ENCODE results near the gene PTPN22. TPM values are rescaled to one million over a fixed set of nuclear protein-coding genes. Genes with fewer than 3 reads are reported as not detected.

The PTPN22 gene
- polyA plus RNA-seq, 3 donors = 9.7 to 43.7 (median 29.7) TPM

GRCh38 chr1:113895961-113896360 lies 24.4 kb upstream of the PTPN22 start:
- no peak for DNase-seq
- Histone ChIP-seq H3K27ac (ENCODE audit: low read depth in 1 of 2, low read length in 2 of 2) (no peak overlapping the region), H2AFZ (ENCODE audit: insufficient read depth, low read depth, low read length, poor library complexity, severe bottlenecking) (no peak overlapping the region), H4K20me1 (ENCODE audit: insufficient read depth, low read length) (no peaks in the 10 kb centered on the region), H3K79me2 (ENCODE audit: insufficient read depth, low read length) (peaks cover 37% of the 10 kb centered on the region), H3K4me3 (replicated peaks in 1 of 3; ENCODE audit: low read depth in 2 of 3, low read length in 3 of 3) (no peak overlapping the region), H3K9ac (ENCODE audit: insufficient read depth, low read length, poor library complexity, severe bottlenecking) (no peak overlapping the region), H3K36me3 (replicated peaks in 1 of 2; ENCODE audit: control insufficient read depth in 1 of 2, insufficient read depth in 2 of 2, low read length in 2 of 2) (peaks cover 49 to 69% of the 10 kb centered on the region in 2 donors), H3K27me3 (ENCODE audit: control insufficient read depth in 2 of 2, insufficient read depth in 2 of 2, low read length in 2 of 2) (no peaks in the 10 kb centered on the region), H3K4me1 (ENCODE audit: control insufficient read depth in 1 of 2, insufficient read depth in 2 of 2, low read length in 2 of 2) (peaks cover 7 to 14% of the 10 kb centered on the region in 2 donors), H3K9me3 (replicated peaks in 1 of 2; ENCODE audit: control insufficient read depth in 1 of 2, insufficient read depth in 1 of 2, low read length in 2 of 2) (no peaks in the 10 kb centered on the region), H3K4me2 (replicated peaks; ENCODE audit: extremely low read depth, low read length, poor library complexity, severe bottlenecking) (no peak overlapping the region)
- Mint-ChIP-seq H3K36me3 (peaks cover 66 to 79% of the 10 kb centered on the region in 2 donors), H3K27ac (peak overlapping the region in 1 of 7 donors; percentile 44), H3K27me3 (ENCODE audit: low read depth in 3 of 3) (peaks cover 0 to 2% (median 0%) of the 10 kb centered on the region in 3 donors), H3K4me3 (no peak overlapping the region), H3K9me3 (no peaks in the 10 kb centered on the region), H3K4me1 (peaks cover 23% of the 10 kb centered on the region)
- no peak for TF ChIP-seq CTCF (IDR thresholded peaks at IDR 0.05)
- intact Hi-C loops (cut with micrococcal nuclease) = no loop called here
- WGBS (ENCODE audit: insufficient coverage) = 97% methylated on average over 3 of the region's 8 CpGs

DNA sequence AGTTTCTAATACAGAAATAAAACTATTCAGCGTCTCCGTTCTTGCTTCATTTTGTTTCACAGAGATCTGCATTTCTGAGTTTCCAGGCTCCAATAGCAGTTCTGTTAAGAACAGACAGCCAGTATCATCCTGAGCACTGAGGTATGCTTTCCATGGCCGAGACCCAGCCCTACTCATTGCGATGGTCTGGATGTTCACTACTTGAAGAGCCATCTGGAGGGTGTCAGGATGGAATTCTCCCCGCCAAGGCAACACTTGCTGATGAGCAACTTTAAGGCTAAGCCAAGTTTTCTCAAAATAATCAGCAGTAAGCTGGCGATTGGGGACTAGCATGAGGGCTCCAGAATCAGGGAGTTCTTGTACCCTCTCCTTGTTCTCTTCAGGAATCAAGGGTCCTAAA lies 23.6 kb upstream of the PTPN22 start:
- DNase-seq = no peak
- no peak overlapping the region for H3K4me3 Mint-ChIP-seq
- H3K27ac Mint-ChIP-seq = no peak overlapping the region
- no peaks in the 10 kb centered on the region for H3K9me3 Mint-ChIP-seq
- Histone ChIP-seq H3K9me3 (replicated peaks in 1 of 2; ENCODE audit: control insufficient read depth in 1 of 2, insufficient read depth in 1 of 2, low read length in 2 of 2) (no peaks in the 10 kb centered on the region), H3K4me1 (ENCODE audit: control insufficient read depth in 1 of 2, insufficient read depth in 2 of 2, low read length in 2 of 2) (peaks cover 7 to 13% of the 10 kb centered on the region in 2 donors), H2AFZ (ENCODE audit: insufficient read depth, low read depth, low read length, poor library complexity, severe bottlenecking) (no peak overlapping the region), H3K9ac (ENCODE audit: insufficient read depth, low read length, poor library complexity, severe bottlenecking) (no peak overlapping the region), H3K4me2 (replicated peaks; ENCODE audit: extremely low read depth, low read length, poor library complexity, severe bottlenecking) (no peak overlapping the region), H3K36me3 (replicated peaks in 1 of 2; ENCODE audit: control insufficient read depth in 1 of 2, insufficient read depth in 2 of 2, low read length in 2 of 2) (peaks cover 43 to 61% of the 10 kb centered on the region in 2 donors), H3K27me3 (ENCODE audit: control insufficient read depth in 2 of 2, insufficient read depth in 2 of 2, low read length in 2 of 2) (no peaks in the 10 kb centered on the region), H3K27ac (ENCODE audit: low read depth in 1 of 2, low read length in 2 of 2) (no peak overlapping the region), H3K4me3 (replicated peaks in 1 of 3; ENCODE audit: low read depth in 2 of 3, low read length in 3 of 3) (no peak overlapping the region), H3K79me2 (ENCODE audit: insufficient read depth, low read length) (peaks cover 29% of the 10 kb centered on the region), H4K20me1 (ENCODE audit: insufficient read depth, low read length) (no peaks in the 10 kb centered on the region)
- 100% methylated on average over 4 of the region's 6 CpGs for WGBS (ENCODE audit: insufficient coverage)
- intact Hi-C loops (cut with micrococcal nuclease) = no loop called here
- no peak for TF ChIP-seq CTCF (IDR thresholded peaks at IDR 0.05)
- H3K4me1 Mint-ChIP-seq = peaks cover 22% of the 10 kb centered on the region
- H3K36me3 Mint-ChIP-seq = peaks cover 68 to 72% of the 10 kb centered on the region in 2 donors
- H3K27me3 Mint-ChIP-seq (ENCODE audit: low read depth in 3 of 3) = peaks cover 0 to 2% (median 0%) of the 10 kb centered on the region in 3 donors

Data from CD14-positive monocyte (primary cell).